Measurements from ENCODE around the gene CEP192.

The CEP192 gene

DNA sequence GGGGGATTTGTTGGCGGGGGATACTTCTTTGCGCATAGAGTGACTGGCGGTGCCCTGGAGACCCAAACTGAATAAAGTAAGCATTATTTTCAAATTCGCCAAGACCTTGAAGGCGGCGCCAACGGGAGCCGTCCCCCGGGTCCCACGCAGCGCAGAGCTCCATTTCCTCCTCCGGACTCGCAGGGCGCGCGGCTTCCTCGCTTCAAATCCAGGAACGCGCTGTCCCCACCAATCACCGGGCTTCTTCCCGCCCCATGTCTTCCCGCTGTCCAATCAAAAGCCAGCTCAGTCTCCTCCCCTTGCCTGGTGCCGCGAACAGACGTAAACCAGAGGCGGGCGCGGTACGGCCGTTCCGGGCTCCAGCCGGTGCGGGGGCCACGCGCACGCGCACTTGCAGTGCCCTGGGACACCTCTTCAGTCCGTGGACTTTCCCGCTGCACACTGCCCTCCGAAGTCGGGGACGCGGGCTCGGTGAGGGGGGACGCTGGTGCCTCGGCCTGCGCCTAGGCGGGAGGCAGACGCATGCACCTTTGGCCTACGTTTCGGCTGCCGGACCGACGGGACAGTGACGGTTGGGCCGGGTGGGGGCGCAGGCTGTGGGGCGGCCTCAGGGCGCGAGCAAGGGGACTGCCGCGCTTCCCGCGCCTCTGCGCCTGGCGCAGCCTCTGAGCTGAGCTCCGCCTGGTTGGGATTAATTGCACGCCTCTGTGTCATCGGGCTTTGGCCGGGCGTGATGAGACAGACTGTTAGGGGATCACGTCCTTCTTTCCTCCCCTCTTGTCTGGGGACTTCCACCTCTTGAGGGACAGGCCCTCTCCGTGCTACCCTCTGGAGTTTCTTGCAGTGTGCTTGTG lies at the start of gene CEP192:
Gene CEP192 (plus strand): TSS at position 396 of the 854 bp plus-strand sequence. CDS start 8,063 bp downstream, outside the sequence.
- DNase-seq (ENCODE audit: low read depth) = peak; percentile 99
- peaks cover 16% of the 10 kb centered on the region for H3K4me1 ChIP-seq (ENCODE audit: control insufficient read depth, insufficient read depth, low read length)
- H3K4me3 ChIP-seq (ENCODE audit: low read length) = peak within 1 kb of the TSS; percentile 87
- H3K27me3 ChIP-seq (replicated peaks; ENCODE audit: control insufficient read depth, insufficient read depth, low read length) = no peaks in the 10 kb centered on the region
- H3K9ac ChIP-seq (ENCODE audit: low read length) = peak within 1 kb of the TSS; percentile 92
- H3K9me3 ChIP-seq (ENCODE audit: control insufficient read depth, low read length) = no peaks in the 10 kb centered on the region
- peaks cover 7% of the 10 kb centered on the region for H3K36me3 ChIP-seq (ENCODE audit: control insufficient read depth, insufficient read depth, low read length, severe bottlenecking)

- DNase-seq (ENCODE audit: low read depth) = no peak
- Histone ChIP-seq H3K36me3 (ENCODE audit: control insufficient read depth, insufficient read depth, low read length, severe bottlenecking) (no peaks in the 10 kb centered on the region), H3K9me3 (ENCODE audit: control insufficient read depth, low read length) (no peaks in the 10 kb centered on the region), H3K9ac (ENCODE audit: low read length) (no peak overlapping the region), H3K4me3 (ENCODE audit: low read length) (no peak overlapping the region), H3K4me1 (ENCODE audit: control insufficient read depth, insufficient read depth, low read length) (peaks cover 19% of the 10 kb centered on the region), H3K27me3 (replicated peaks; ENCODE audit: control insufficient read depth, insufficient read depth, low read length) (no peaks in the 10 kb centered on the region)
These were observed 47.9 kb upstream of the CEP192 start for GRCh38 chr18:12943215-12943614.

DNA sequence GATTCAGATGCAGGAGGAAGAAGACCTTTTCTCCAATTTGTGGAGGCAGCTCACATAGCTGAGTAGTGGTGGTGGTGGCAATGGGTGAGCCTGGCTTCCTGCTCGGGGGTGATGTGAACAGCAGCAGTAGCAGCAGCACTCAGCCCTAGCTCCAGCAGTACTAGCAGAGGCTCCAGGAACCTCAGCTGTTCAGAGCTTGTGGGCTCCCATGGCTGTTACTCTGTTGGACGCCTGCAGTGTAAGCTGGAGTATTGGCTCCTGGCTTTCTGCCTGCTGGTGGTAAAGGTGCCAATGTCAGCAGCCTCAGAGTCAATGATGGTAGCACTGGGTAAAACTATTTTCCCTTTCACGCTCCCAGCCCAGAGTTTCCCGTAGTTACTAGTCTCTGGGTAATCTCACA lies 46.5 kb upstream of the CEP192 start:
- H3K4me3 ChIP-seq (ENCODE audit: low read length) = peak overlapping the region; percentile 26
- peak overlapping the region; percentile 32 for H3K9ac ChIP-seq (ENCODE audit: low read length)
- H3K9me3 ChIP-seq (ENCODE audit: control insufficient read depth, low read length) = no peaks in the 10 kb centered on the region
- no peaks in the 10 kb centered on the region for H3K36me3 ChIP-seq (ENCODE audit: control insufficient read depth, insufficient read depth, low read length, severe bottlenecking)
- H3K27me3 ChIP-seq (replicated peaks; ENCODE audit: control insufficient read depth, insufficient read depth, low read length) = no peaks in the 10 kb centered on the region
- H3K4me1 ChIP-seq (ENCODE audit: control insufficient read depth, insufficient read depth, low read length) = peaks cover 24% of the 10 kb centered on the region
- DNase-seq (ENCODE audit: low read depth) = peak; percentile 14

GRCh38 chr18:12946549-12947284 lies 44.4 kb upstream of the CEP192 start:
- H3K9ac ChIP-seq (ENCODE audit: low read length) = peak overlapping the region; percentile 96
- H3K36me3 ChIP-seq (ENCODE audit: control insufficient read depth, insufficient read depth, low read length, severe bottlenecking) = no peaks in the 10 kb centered on the region
- peaks cover 31% of the 10 kb centered on the region for H3K4me1 ChIP-seq (ENCODE audit: control insufficient read depth, insufficient read depth, low read length)
- H3K9me3 ChIP-seq (ENCODE audit: control insufficient read depth, low read length) = no peaks in the 10 kb centered on the region
- no peaks in the 10 kb centered on the region for H3K27me3 ChIP-seq (replicated peaks; ENCODE audit: control insufficient read depth, insufficient read depth, low read length)
- H3K4me3 ChIP-seq (ENCODE audit: low read length) = peak overlapping the region; percentile 94
- peak; percentile 94 for DNase-seq (ENCODE audit: low read depth)

DNA sequence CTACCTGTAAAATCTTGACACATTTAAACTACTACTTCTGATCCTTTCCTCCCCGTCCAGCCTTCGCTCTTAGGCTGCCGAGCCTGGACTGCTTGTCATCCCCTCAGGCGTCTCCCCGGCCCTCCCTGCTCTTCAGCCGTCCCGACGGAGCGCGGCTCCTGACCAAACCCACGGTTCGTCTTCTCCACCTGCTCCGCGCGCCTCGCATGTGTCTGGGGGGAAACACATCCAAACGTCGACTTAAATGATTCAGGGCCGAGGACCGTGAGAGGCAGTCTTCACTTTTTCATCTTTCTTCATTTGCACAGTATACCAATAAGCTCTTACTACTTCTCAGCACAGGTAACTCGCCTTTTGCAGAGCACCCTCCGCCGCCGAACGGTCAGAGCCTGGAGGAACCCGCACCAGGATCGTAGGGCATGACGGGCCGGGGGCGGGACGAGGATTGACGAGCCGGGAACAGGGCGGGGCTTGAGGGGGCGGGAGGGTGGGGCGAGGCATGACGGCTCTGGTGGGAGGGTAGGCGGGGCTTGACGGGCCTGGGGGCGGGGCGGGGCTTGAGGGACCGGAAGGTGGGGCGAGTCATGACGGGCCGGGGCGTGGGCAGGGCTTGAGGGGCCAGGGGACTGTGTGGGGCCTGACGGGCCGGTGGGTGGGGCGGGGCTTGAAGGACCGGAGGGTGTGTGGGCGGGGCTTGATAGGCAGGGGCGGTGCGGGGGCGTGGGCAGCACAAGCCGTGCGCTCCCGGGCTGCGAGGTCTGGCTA lies 43.7 kb upstream of the CEP192 start, which contains the start of gene SEH1L:
Gene SEH1L (plus strand): TSS at position 727 of the 765 bp plus-strand sequence. CDS start 111 bp downstream, outside the sequence.
- Histone ChIP-seq H3K9me3 (ENCODE audit: control insufficient read depth, low read length) (no peaks in the 10 kb centered on the region), H3K36me3 (ENCODE audit: control insufficient read depth, insufficient read depth, low read length, severe bottlenecking) (no peaks in the 10 kb centered on the region), H3K4me3 (ENCODE audit: low read length) (peak within 1 kb of the TSS; percentile 94), H3K27me3 (replicated peaks; ENCODE audit: control insufficient read depth, insufficient read depth, low read length) (no peaks in the 10 kb centered on the region), H3K4me1 (ENCODE audit: control insufficient read depth, insufficient read depth, low read length) (peaks cover 31% of the 10 kb centered on the region), H3K9ac (ENCODE audit: low read length) (peak within 1 kb of the TSS; percentile 96)
- peak; percentile 100 for DNase-seq (ENCODE audit: low read depth)

DNA sequence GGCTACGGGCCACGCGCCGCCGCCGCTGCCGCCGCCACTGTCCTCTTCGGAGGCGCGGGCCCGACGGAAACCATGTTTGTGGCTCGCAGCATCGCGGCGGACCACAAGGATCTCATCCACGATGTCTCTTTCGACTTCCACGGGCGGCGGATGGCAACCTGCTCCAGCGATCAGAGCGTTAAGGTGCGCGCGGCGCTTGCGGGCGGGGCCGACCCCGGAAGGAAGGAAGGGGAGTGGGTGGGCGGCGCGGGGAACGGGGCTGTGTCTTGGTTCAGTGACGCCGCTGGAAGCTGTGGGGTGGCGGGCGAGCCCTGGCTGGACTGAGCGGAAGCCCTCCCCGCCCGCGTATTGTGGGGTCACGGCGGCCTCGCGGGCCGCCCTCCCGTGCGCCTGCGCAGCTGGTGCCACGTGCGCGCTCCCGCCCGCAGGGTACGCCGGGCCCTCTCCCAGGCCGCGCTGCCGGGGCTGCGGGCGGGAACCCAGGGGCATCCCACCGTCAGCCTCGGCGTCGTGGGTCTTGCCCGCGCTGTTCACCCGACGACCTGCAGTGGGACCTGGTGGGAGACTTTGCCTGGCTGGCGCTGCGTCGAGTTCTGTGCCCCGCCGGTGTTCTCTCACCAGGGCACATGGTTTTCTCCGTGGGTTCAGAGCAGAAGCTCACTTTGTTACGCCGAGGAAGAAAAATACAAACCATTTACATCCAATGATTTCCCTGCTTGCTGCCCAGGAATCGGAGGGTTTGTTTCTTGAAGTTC lies 42.9 kb upstream of the CEP192 start:
- H3K4me3 ChIP-seq (ENCODE audit: low read length) = peak overlapping the region; percentile 89
- peaks cover 31% of the 10 kb centered on the region for H3K4me1 ChIP-seq (ENCODE audit: control insufficient read depth, insufficient read depth, low read length)
- H3K27me3 ChIP-seq (replicated peaks; ENCODE audit: control insufficient read depth, insufficient read depth, low read length) = no peaks in the 10 kb centered on the region
- peaks cover 3% of the 10 kb centered on the region for H3K36me3 ChIP-seq (ENCODE audit: control insufficient read depth, insufficient read depth, low read length, severe bottlenecking)
- no peaks in the 10 kb centered on the region for H3K9me3 ChIP-seq (ENCODE audit: control insufficient read depth, low read length)
- peak overlapping the region; percentile 88 for H3K9ac ChIP-seq (ENCODE audit: low read length)
- peak; percentile 90 for DNase-seq (ENCODE audit: low read depth)

DNA sequence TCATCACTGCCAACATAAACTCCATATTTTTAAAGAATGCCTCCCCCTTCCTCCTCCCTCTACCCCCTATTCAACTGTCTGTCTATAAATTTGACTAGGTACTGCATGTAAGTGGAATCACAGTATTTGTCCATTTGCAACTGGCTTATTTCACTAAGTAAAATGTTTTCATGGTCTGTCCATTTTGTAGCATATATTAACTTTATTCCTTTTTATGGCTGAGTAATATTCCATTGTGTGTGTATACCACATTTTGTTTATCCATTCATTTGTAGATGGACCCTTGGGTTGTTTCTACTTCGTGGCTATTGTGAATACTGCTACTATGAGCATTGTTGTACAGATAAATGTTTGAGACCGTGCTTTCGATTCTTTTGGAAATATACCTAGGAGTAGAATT lies 32.7 kb upstream of the CEP192 start:
- Histone ChIP-seq H3K4me1 (ENCODE audit: control insufficient read depth, insufficient read depth, low read length) (peaks cover 10% of the 10 kb centered on the region), H3K27me3 (replicated peaks; ENCODE audit: control insufficient read depth, insufficient read depth, low read length) (no peaks in the 10 kb centered on the region), H3K36me3 (ENCODE audit: control insufficient read depth, insufficient read depth, low read length, severe bottlenecking) (peaks cover 48% of the 10 kb centered on the region), H3K9ac (ENCODE audit: low read length) (no peak overlapping the region), H3K4me3 (ENCODE audit: low read length) (no peak overlapping the region), H3K9me3 (ENCODE audit: control insufficient read depth, low read length) (no peaks in the 10 kb centered on the region)
- no peak for DNase-seq (ENCODE audit: low read depth)

DNA sequence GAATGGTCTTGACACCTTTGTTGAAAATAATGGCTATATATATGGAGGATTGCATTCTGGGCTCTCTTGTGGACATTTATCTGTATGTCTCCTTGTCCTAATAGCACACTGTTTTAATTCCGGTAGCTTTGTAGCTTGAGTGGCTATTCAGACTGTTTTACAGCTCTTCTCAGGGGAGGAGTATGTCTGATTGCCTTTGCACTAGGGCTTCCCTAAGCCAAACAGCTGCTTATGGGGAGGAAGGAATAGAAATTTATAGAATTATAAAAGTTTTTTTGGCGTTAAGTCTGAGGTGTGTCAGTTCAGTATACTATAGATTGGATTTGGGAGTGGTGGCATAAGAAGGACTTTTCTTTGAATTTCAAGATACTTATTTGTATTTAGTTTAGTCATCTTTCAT lies 30.8 kb upstream of the CEP192 start:
- no peak overlapping the region for H3K4me3 ChIP-seq (ENCODE audit: low read length)
- H3K9ac ChIP-seq (ENCODE audit: low read length) = no peak overlapping the region
- H3K9me3 ChIP-seq (ENCODE audit: control insufficient read depth, low read length) = no peaks in the 10 kb centered on the region
- H3K27me3 ChIP-seq (replicated peaks; ENCODE audit: control insufficient read depth, insufficient read depth, low read length) = no peaks in the 10 kb centered on the region
- H3K4me1 ChIP-seq (ENCODE audit: control insufficient read depth, insufficient read depth, low read length) = peaks cover 10% of the 10 kb centered on the region
- DNase-seq (ENCODE audit: low read depth) = no peak
- peaks cover 52% of the 10 kb centered on the region for H3K36me3 ChIP-seq (ENCODE audit: control insufficient read depth, insufficient read depth, low read length, severe bottlenecking)

DNA sequence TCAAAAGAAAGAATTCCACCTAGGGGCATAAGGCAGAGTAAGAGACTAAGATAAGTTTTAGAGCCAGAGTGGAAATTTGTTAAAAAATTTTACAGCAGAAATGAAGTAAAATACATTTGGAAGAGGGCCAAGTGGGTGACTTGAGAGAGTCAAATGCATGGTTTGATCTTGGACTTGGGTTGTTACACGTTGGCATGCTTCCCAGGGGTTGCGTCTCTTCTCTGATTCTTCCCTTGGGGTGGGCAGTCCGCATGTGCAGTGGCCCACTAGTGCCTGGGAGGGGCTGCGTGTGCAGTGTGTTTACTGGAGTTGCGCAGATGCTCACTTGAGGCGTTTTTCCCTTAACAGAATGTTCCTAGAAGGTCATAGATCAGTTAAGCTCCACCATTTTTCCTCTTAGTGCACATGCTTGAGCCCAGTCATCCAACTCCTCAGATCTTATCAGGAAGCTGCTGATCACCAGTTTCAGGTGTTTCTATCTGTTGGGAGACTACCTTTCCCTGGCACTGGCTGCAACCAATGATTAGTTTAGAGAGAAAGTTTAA lies 30.2 kb upstream of the CEP192 start:
- Histone ChIP-seq H3K27me3 (replicated peaks; ENCODE audit: control insufficient read depth, insufficient read depth, low read length) (no peaks in the 10 kb centered on the region), H3K9ac (ENCODE audit: low read length) (no peak overlapping the region), H3K4me1 (ENCODE audit: control insufficient read depth, insufficient read depth, low read length) (peaks cover 10% of the 10 kb centered on the region), H3K9me3 (ENCODE audit: control insufficient read depth, low read length) (no peaks in the 10 kb centered on the region), H3K4me3 (ENCODE audit: low read length) (no peak overlapping the region), H3K36me3 (ENCODE audit: control insufficient read depth, insufficient read depth, low read length, severe bottlenecking) (peaks cover 54% of the 10 kb centered on the region)
- DNase-seq (ENCODE audit: low read depth) = no peak

GRCh38 chr18:12963069-12963468 lies 28.1 kb upstream of the CEP192 start:
- H3K4me1 ChIP-seq (ENCODE audit: control insufficient read depth, insufficient read depth, low read length) = peaks cover 19% of the 10 kb centered on the region

More at GRCh38 chr18:12963069-12963468, 28.1 kb upstream of the CEP192 start:
- no peak overlapping the region for H3K9ac ChIP-seq (ENCODE audit: low read length)
- peaks cover 47% of the 10 kb centered on the region for H3K36me3 ChIP-seq (ENCODE audit: control insufficient read depth, insufficient read depth, low read length, severe bottlenecking)
- no peak overlapping the region for H3K4me3 ChIP-seq (ENCODE audit: low read length)
- no peaks in the 10 kb centered on the region for H3K9me3 ChIP-seq (ENCODE audit: control insufficient read depth, low read length)
- no peaks in the 10 kb centered on the region for H3K27me3 ChIP-seq (replicated peaks; ENCODE audit: control insufficient read depth, insufficient read depth, low read length)
- no peak for DNase-seq (ENCODE audit: low read depth)
